ENCODE data around the gene ARHGEF3. TPM values are rescaled to one million over a fixed set of nuclear protein-coding genes. Genes with fewer than 3 reads are reported as not detected.

Gene ARHGEF3
- total RNA-seq, 2 donors from 2014 or later, result 42.9 to 102 TPM

DNA sequence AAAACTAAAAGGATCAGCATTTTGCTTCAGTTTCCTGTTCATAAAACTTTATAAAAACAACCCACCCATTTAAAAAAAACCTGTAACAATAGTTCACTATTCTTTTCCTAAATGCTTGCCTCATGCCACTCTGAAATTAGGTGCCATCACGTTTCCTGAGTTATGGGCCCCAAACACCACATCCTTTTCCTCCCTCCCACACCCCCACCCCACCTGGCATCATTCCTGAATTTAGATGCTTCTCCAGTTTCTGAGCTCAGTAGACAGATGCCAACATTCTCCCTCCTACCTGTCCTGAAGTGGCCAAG, 11.9 kb upstream of the ARHGEF3 start:
- peak overlapping the region in 1 of 2 donors; percentile 51 for H3K27ac Mint-ChIP-seq
- H3K4me1 Mint-ChIP-seq (ENCODE audit: low read depth in 2 of 2), result peaks cover 18 to 45% of the 10 kb centered on the region in 2 donors
- no peak overlapping the region for H3K4me3 Mint-ChIP-seq
- no peaks in the 10 kb centered on the region for H3K27me3 Mint-ChIP-seq
- DNase-seq (ENCODE audit: low spot score) (no peak), ATAC-seq (no peak)
- H3K36me3 Mint-ChIP-seq, result no peaks in the 10 kb centered on the region
- no peaks in the 10 kb centered on the region for H3K9me3 Mint-ChIP-seq

GRCh38 chr3:56812754-56813652, 11.3 kb upstream of the ARHGEF3 start:
- Mint-ChIP-seq H3K4me1 (ENCODE audit: low read depth in 2 of 2) (peaks cover 18 to 45% of the 10 kb centered on the region in 2 donors), H3K4me3 (no peak overlapping the region), H3K9me3 (no peaks in the 10 kb centered on the region), H3K36me3 (no peaks in the 10 kb centered on the region), H3K27me3 (no peaks in the 10 kb centered on the region), H3K27ac (peak overlapping the region in 1 of 2 donors; percentile 51)
- ATAC-seq, result no peak
- no peak for DNase-seq (ENCODE audit: low spot score)

GRCh38 chr3:56811546-56812202, 9.9 kb upstream of the ARHGEF3 start:
- DNase-seq (ENCODE audit: low spot score) (no peak), ATAC-seq (no peak)
- H3K4me3 Mint-ChIP-seq, result no peak overlapping the region
- H3K27me3 Mint-ChIP-seq, result no peaks in the 10 kb centered on the region
- H3K27ac Mint-ChIP-seq, result peak overlapping the region in 1 of 2 donors; percentile 50
- H3K36me3 Mint-ChIP-seq, result no peaks in the 10 kb centered on the region
- peaks cover 14 to 35% of the 10 kb centered on the region in 2 donors for H3K4me1 Mint-ChIP-seq (ENCODE audit: low read depth in 2 of 2)
- H3K9me3 Mint-ChIP-seq, result no peaks in the 10 kb centered on the region

GRCh38 chr3:56810577-56811545, 9.1 kb upstream of the ARHGEF3 start:
- Mint-ChIP-seq H3K27ac (no peak overlapping the region), H3K36me3 (no peaks in the 10 kb centered on the region), H3K4me1 (ENCODE audit: low read depth in 2 of 2) (peaks cover 14 to 32% of the 10 kb centered on the region in 2 donors), H3K4me3 (no peak overlapping the region), H3K27me3 (no peaks in the 10 kb centered on the region), H3K9me3 (no peaks in the 10 kb centered on the region)
- DNase-seq (ENCODE audit: low spot score) (no peak), ATAC-seq (no peak)

GRCh38 chr3:56806407-56806806, 4.7 kb upstream of the ARHGEF3 start:
- no peak for ATAC-seq

GRCh38 chr3:56802790-56803189, 1.0 kb upstream of the ARHGEF3 start:
- Mint-ChIP-seq H3K4me3 (peak overlapping the region; percentile 99), H3K27me3 (no peaks in the 10 kb centered on the region), H3K9me3 (no peaks in the 10 kb centered on the region), H3K27ac (peak overlapping the region; percentile 5 to 83), H3K4me1 (ENCODE audit: low read depth in 2 of 2) (peaks cover 15 to 35% of the 10 kb centered on the region in 2 donors), H3K36me3 (peaks cover 21% of the 10 kb centered on the region)
- no peak for DNase-seq (ENCODE audit: low spot score)
- ATAC-seq, result no peak

More at GRCh38 chr3:56806407-56806806, 4.7 kb upstream of the ARHGEF3 start:
- H3K36me3 Mint-ChIP-seq, result peaks cover 1% of the 10 kb centered on the region
- no peaks in the 10 kb centered on the region for H3K27me3 Mint-ChIP-seq
- no peak overlapping the region for H3K4me3 Mint-ChIP-seq
- no peak for DNase-seq (ENCODE audit: low spot score)
- H3K9me3 Mint-ChIP-seq, result no peaks in the 10 kb centered on the region
- H3K4me1 Mint-ChIP-seq (ENCODE audit: low read depth in 2 of 2), result peaks cover 2 to 4% of the 10 kb centered on the region in 2 donors
- H3K27ac Mint-ChIP-seq, result no peak overlapping the region

DNA sequence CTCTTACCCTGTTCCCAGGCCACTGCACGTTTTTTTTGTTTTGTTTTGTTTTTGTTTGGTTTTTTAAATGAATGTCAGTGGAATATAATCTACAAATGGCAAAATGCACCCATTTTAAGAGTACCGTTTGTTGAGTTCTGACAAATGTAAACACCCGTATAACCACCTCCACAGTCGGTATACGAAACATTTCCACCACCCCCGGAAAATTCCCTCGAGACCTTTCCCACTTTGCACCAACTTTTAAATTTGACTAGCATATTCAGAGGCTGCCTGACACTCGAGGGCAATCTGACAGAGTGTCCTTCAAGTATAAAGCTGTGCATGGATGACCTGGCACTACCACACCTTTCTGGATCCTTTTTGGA, 613 bp upstream of the ARHGEF3 start:
- DNase-seq (ENCODE audit: low spot score) (no peak), ATAC-seq (no peak)
- Mint-ChIP-seq H3K9me3 (no peaks in the 10 kb centered on the region), H3K36me3 (peaks cover 21% of the 10 kb centered on the region), H3K27me3 (no peaks in the 10 kb centered on the region), H3K27ac (peak overlapping the region; percentile 5 to 83), H3K4me3 (peak overlapping the region; percentile 99), H3K4me1 (ENCODE audit: low read depth in 2 of 2) (peaks cover 16 to 39% of the 10 kb centered on the region in 2 donors)

GRCh38 chr3:56800832-56801661, 702 bp downstream of the ARHGEF3 start:
- no peaks in the 10 kb centered on the region for H3K27me3 Mint-ChIP-seq
- ATAC-seq (peak; percentile 26 to 34), DNase-seq (ENCODE audit: low spot score) (peak; percentile 67)
- H3K4me3 Mint-ChIP-seq, result peak overlapping the region; percentile 99
- peaks cover 21% of the 10 kb centered on the region for H3K36me3 Mint-ChIP-seq
- peak overlapping the region; percentile 83 to 93 for H3K27ac Mint-ChIP-seq
- H3K9me3 Mint-ChIP-seq, result no peaks in the 10 kb centered on the region
- H3K4me1 Mint-ChIP-seq (ENCODE audit: low read depth in 2 of 2), result peaks cover 28 to 52% of the 10 kb centered on the region in 2 donors

DNA sequence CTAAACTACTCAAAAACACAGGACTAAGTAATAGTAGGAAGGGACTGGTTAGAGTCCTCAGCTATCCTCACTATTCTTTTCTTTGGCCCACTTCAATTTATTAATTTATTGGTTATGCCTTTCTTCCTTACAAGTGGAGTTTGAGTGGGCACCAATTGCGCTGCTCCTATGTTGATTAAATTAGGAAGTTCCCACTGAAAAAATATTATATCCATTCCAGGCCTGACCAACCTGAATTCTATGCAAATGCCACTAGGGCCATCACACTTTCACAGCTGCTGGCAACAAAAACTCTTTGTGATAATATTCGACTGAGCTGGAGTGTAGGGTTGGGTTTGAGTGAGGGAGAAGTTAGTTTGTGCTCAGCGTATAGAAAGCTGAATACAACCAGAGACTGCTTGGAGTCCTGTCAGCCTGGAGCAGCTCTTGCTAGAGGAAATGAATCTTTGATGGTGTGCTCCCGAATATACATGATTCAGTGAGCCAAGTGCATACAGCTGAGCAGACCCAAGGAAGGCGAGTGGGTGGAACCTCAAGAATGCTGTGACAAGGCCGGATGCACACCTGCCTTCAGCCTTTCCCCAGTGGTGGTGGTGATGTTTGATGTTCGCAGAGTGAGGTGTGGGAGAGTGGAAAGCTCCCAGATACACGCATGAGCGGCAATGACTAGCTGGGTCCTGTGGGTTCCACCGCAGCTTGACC, 1.5 kb downstream of the ARHGEF3 start:
- Mint-ChIP-seq H3K27ac (peak overlapping the region; percentile 83 to 93), H3K4me1 (ENCODE audit: low read depth in 2 of 2) (peaks cover 34 to 59% of the 10 kb centered on the region in 2 donors), H3K36me3 (peaks cover 21% of the 10 kb centered on the region), H3K4me3 (peak overlapping the region; percentile 99), H3K9me3 (no peaks in the 10 kb centered on the region), H3K27me3 (no peaks in the 10 kb centered on the region)
- ATAC-seq (peak; percentile 5 to 37), DNase-seq (ENCODE audit: low spot score) (peak; percentile 69)

DNA sequence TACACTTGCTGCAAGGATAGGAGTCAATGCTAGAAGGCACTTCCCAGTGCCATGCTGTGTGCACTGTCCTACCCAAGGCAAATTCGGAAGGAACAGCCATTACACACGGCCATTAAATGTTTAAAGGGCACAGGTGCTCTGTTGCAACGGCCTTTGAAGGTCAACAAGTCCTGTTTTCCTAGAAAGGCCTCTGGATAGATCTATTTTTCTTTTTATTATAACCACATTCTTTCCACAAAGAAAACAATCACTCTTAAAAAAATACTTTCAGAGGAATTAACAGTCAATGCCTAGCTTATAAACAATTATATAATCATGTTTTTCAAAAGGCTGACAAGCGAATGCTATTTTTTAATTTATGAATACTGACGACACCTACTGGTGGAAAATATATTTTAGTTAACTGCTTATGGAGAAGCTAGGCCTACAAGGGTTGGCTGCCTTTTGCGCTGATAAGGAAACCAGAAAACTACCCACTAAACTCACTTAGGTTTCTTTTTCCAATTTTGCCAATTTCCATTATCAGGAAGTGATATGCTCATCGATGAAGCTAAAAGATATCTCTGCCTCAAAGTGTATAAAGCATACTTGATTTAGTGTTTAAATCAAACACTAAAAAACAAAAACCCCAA, 2.4 kb downstream of the ARHGEF3 start:
- Mint-ChIP-seq H3K36me3 (peaks cover 21% of the 10 kb centered on the region), H3K4me3 (peak overlapping the region; percentile 99), H3K4me1 (ENCODE audit: low read depth in 2 of 2) (peaks cover 44 to 68% of the 10 kb centered on the region in 2 donors), H3K27me3 (no peaks in the 10 kb centered on the region), H3K9me3 (no peaks in the 10 kb centered on the region), H3K27ac (peak overlapping the region; percentile 83 to 93)
- DNase-seq (ENCODE audit: low spot score), result no peak
- ATAC-seq, result no peak

DNA sequence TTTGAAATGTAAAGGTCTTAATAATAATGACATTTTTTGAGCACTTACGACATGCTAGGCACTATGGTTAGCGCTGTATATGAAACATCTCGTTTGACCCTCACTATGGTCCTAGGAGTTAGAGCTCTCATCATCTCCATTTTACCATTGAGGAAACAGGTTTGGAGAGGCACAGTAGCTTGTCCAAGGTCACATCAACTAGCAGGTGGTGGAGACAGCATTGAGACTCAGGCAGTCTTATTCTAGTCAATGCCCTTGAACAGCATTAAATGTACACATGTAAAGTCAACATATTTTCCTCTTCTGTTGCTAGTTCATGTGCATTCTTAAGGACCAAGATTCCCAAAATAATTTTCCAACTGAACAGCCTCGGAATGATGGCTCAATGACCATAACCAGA, 4.8 kb downstream of the ARHGEF3 start:
- Mint-ChIP-seq H3K4me1 (ENCODE audit: low read depth in 2 of 2) (peaks cover 51 to 84% of the 10 kb centered on the region in 2 donors), H3K4me3 (peak overlapping the region; percentile 99), H3K36me3 (peaks cover 33% of the 10 kb centered on the region), H3K27me3 (no peaks in the 10 kb centered on the region), H3K27ac (peak overlapping the region; percentile 83 to 93), H3K9me3 (no peaks in the 10 kb centered on the region)
- ATAC-seq (no peak), DNase-seq (ENCODE audit: low spot score) (no peak)

GRCh38 chr3:56796202-56796601, 5.5 kb downstream of the ARHGEF3 start:
- H3K4me1 Mint-ChIP-seq (ENCODE audit: low read depth in 2 of 2), result peaks cover 56 to 88% of the 10 kb centered on the region in 2 donors
- H3K27ac Mint-ChIP-seq, result peak overlapping the region; percentile 83 to 93
- H3K4me3 Mint-ChIP-seq, result peak overlapping the region; percentile 99
- no peaks in the 10 kb centered on the region for H3K27me3 Mint-ChIP-seq
- DNase-seq (ENCODE audit: low spot score), result peak; percentile 69
- peaks cover 29% of the 10 kb centered on the region for H3K36me3 Mint-ChIP-seq
- peak; percentile 74 to 76 for ATAC-seq
- no peaks in the 10 kb centered on the region for H3K9me3 Mint-ChIP-seq

Measured in natural killer cell treated with Interleukin-12 subunit alpha and Interleukin-12 subunit beta and Interleukin-15 and Interleukin-18, amount 100 ng/mL, for 72 hours (primary cell).